HG03175 (cell line): ENCODE data around the gene BCL2L1.

Experiments
- ATAC-seq: cut with Tn5 transposase; IDR thresholded peaks from one replicate; pipeline ENCODE4 v1.9.1; 2021; ENCODE audit warnings: mild to moderate bottlenecking, moderate library complexity; ENCODE audit not compliant: unreplicated experiment

BCL2L1 gene

GRCh38 chr20:31731321-31731717, 8.7 kb upstream of the BCL2L1 start:
- no peak for ATAC-seq

DNA sequence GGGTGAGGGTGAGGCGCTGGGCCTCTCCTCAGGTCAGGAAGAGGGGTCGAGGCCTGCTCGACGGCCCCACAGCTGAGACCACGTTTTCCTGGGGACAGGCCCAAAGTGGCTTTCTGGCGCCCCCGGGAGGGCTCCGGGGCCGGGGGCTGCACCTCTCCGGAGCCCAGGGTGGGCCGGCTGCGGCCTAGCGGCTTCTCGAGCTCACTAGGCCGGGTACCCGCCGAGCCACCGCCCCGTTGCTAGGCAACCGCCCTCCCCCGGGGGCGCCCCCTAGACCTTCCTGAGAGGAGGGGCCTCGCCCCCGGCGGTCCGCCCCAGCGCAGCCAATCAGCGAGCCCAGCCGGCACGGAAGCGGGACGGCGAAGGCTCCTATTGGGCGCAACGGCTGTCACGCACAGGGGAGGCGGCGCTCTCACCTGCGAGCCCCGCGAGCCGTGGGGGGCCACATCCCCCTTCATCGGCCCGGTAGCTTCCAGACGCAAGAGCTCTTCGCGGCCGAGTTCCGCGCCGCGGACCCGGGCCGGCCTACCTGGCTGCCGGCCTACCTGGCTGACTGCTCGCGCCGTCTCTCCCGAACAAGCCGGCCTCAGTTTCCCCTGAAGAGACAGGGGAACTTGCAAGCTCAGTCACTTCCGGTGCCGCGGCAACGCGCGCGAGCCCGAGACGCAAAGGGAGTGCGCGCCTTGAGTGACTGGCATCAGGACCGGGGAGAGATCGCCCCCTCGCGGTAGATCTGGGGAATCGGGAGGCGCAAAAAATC, 831 bp upstream of the BCL2L1 start:
- ATAC-seq: peak; percentile 90

GRCh38 chr20:31723069-31723318, 326 bp upstream of the BCL2L1 start:
- no peak for ATAC-seq

DNA sequence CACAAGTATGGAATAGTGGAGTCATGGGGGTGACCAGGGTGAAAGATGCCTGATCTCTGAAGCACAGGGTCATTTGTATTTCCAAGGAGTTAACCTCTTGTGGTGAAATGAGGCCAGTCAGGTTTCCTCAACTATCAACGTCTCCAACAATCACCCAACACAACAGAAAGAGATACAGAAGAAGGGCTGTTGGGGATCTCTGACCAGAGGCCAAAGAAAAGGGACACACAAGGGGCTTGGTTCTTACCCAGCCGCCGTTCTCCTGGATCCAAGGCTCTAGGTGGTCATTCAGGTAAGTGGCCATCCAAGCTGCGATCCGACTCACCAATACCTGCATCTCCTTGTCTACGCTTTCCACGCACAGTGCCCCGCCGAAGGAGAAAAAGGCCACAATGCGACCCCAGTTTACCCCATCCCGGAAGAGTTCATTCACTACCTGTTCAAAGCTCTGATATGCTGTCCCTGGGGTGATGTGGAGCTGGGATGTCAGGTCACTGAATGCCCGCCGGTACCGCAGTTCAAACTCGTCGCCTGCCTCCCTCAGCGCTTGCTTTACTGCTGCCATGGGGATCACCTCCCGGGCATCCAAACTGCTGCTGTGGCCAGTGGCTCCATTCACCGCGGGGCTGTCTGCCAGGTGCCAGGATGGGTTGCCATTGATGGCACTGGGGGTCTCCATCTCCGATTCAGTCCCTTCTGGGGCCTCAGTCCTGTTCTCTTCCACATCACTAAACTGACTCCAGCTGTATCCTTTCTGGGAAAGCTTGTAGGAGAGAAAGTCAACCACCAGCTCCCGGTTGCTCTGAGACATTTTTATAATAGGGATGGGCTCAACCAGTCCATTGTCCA, 1.0 kb downstream of the BCL2L1 start:
- no peak for ATAC-seq

DNA sequence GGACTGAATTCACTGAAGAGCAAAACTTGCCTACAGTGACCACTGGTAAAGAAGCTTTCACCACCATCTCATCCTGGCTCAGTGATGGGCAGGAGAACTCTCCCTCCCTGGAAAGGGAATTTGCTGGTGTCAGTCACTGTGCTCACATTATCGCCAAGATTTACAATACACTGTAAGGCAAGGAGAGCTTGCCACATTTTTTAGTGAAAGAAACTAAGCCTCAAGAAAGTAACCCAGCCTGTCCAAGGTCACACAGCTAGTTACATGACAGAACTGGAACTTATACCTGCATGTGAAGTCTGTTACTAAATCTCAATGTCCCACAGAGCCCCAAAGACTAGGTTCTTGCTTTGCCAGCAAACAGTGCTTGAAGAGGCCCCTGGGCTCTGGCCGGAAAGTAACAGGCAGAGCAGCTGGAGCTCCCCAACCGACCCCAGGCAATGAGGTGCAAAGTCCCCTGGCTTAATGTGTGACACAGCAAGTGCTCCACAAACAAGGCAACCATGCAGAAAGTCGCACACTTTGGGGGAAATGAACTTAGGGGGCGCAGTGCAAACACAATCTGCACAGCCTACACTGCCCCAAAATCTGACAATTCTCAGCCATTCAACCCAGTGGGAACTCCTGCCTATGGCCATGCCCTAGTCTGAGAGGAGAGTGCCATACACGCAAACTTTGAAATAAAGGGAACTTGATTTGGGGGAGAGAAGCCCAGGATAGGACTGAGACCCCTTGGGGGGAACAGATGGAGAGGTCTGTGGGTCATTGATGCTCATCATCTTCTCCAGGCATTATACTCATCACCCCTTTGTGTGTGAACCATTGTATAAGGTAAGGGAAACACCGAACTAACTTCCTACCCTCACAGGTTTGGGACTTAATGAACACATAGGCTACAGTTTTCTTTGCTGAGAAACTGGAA, 1.9 kb downstream of the BCL2L1 start:
- ATAC-seq: no peak

DNA sequence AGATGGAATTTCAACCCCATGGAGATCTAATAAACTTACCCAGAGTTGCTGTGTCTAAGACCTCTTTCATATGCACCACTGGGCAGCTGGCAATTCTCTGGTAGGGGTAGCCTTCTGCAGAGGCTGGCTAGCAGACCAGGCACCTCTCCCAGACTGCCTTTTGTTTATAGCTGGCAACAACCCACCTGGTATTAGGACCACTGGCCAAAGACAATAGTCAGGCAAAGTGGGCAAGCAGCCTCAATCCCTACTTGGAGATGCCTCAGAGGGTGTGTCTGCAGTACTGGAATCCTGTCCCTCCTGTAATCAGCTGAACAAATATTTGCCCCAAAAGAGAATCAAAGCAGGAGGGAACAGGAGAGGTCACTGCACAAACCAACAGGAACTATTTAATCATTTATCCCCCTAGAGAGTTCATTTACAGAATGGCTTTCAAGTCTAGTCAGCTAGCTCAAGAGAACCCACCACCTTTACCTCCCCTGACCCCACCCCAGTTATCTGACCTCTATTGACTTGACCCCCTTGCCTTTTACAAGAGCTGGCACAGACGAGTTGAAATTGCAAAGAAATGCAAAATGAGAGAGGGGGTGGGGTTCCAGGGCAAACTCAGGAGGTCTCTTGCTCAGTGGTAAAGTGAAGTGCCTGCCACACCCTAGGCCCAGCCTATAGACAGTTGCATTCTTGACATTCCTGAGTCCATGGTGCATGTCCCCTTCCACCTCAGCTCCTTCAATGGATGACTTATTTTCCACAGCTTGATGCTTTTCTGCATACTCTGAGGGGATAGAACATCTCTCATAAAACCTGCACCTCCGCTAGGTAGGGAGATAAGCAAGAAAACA, 2.8 kb downstream of the BCL2L1 start:
- ATAC-seq: no peak

- ATAC-seq: no peak
These were observed 3.6 kb downstream of the BCL2L1 start for GRCh38 chr20:31718952-31719643.

- ATAC-seq: no peak
These were observed 5.0 kb downstream of the BCL2L1 start for GRCh38 chr20:31717478-31718201.

- no peak for ATAC-seq
These were observed 5.7 kb downstream of the BCL2L1 start for GRCh38 chr20:31716818-31717477.

GRCh38 chr20:31716351-31716750, 6.3 kb downstream of the BCL2L1 start:
- ATAC-seq: no peak

GRCh38 chr20:31715766-31716165, 6.9 kb downstream of the BCL2L1 start:
- ATAC-seq: no peak

DNA sequence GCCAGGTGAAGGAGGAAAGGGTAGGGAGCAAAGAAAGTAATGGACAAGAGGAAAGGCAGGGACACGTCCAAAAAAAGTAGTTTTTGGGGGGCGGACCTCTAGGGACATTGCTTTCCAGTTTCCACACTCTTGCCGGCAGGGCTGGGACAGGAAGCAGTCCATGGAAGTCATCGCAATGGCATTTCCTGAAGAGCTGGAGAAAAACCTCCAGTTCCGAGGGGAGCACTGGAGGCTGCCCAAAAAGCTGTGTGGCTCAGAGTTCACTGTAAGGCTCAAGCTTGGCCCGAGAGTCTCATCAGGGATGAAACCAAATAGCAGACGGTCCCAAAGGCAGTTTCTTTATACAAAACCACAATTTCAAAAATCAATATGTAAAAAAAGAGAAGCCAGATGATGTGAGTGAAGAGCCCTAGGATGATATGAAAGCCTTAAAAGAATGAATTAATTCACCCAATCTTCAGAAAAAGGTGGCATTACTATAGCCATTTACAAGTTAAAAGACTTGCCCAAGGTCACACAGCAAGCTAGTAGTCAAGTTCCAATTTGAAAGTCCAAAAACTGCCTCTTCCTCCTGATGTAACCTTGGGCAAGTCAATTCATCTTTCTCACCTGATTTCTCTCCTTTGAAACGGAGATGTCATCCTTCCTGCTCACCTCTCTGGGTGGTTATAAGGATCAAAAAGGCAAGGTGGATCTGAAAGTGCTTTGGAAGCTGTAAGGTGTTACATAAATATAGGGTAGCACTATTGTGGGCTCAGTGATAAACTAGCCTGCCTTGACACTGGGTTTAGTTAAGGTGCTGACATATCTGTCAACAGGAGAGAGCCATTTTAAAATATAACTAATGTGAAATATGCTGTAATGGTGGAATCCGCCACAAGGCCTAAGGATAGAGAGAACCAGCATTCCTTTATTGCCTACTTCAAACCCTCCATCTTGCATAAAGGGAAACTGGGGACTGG, 9.1 kb downstream of the BCL2L1 start:
- no peak for ATAC-seq

GRCh38 chr20:31712564-31713311, 9.9 kb downstream of the BCL2L1 start:
- no peak for ATAC-seq

DNA sequence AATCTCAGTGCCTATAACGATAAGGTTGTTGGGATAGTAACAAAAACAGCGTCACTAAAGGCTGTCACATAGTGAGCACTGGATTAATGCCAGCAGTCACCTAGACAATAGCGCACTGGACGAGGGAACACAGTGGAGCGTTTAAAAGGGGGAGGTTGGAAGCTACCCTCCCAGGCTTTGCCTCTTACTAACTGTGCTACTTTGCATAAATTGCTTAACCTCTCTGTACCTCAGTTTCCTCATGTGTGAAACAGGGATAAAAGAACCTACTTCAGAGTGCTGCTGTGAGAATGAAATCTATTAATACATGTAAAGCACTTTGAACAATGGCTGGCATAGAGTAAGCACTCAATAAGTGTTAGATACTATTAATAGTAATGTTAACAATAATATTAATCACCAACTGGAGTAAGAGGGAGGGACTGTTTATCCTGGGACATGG, 10.5 kb downstream of the BCL2L1 start:
- ATAC-seq: no peak

DNA sequence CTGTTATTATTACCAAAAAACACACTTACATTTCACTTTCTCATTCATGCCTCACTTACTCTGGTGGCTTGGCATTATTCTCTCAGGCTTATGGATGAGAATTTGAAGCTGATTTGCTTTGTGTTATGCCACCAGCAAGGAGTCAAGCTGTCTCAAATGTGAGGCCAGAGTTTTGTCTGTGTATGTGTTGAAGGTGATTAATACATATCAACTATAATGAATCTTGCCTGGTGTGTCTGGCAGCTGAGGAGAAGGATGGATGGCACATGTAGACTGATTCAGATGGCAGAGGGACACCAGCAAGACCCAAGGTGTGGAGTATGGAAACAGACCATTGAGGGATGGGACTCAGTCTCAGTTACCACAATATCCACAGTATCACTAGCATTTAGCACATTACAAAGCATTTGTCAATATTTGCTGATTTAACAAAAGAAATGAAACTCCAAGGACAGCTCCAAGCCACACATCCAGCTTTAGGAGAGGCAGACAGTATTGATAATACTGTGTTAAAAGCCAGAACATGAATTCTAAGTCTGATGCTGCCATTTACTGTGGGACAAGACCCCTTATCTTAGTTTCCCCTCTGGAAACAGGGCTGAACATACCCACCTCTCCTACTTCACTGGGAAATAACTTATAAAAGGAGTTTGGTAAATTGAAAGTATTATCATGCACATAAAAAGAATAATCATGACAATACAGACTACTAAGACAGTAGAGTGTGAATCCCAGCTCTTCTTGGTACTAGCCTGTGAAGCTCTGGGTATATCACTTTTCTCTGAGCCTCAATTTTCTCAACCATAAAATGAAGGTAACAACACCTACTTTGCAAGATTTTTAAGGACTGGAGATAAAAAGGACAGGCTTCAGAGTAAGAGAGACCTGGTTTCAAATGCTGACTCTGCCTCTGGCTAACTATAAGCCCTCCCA, 11.2 kb downstream of the BCL2L1 start:
- no peak for ATAC-seq
